VCaP (cell line): ENCODE data around the gene LRRFIP1.

Experiments
- H3K27ac ChIP-seq: fragments of 450-650 bp; 2 replicates; pipeline ENCODE4 v1.5.1; 2017
- CTCF ChIP-seq: fragments of 450-650 bp; conservative IDR thresholded peaks from 2 replicates; pipeline ENCODE4 v1.5.1; 2017; ENCODE audit warnings: mild to moderate bottlenecking, moderate library complexity

The LRRFIP1 gene

GRCh38 chr2:237724811-237725478, 97.6 kb downstream of the LRRFIP1 start:
- TF ChIP-seq CTCF, result no peak
- H3K27ac ChIP-seq, result peak overlapping the region; percentile 100

- H3K27ac ChIP-seq, result peak overlapping the region; percentile 100
Measured at GRCh38 chr2:237725661-237726060, 98.3 kb downstream of the LRRFIP1 start.

GRCh38 chr2:237726401-237726830, 99.0 kb downstream of the LRRFIP1 start:
- no peak for TF ChIP-seq CTCF
- peak overlapping the region; percentile 100 for H3K27ac ChIP-seq

More at GRCh38 chr2:237725661-237726060, 98.3 kb downstream of the LRRFIP1 start:
- TF ChIP-seq CTCF, result no peak

- TF ChIP-seq CTCF, result no peak
- H3K27ac ChIP-seq, result peak overlapping the region; percentile 100
Measured at GRCh38 chr2:237727363-237727762, 100.0 kb downstream of the LRRFIP1 start.

GRCh38 chr2:237729681-237730475, 102.5 kb downstream of the LRRFIP1 start:
- H3K27ac ChIP-seq, result peak overlapping the region; percentile 100

GRCh38 chr2:237731663-237732062, 104.3 kb downstream of the LRRFIP1 start:
- H3K27ac ChIP-seq, result peak overlapping the region; percentile 100
- TF ChIP-seq CTCF, result no peak

More at GRCh38 chr2:237729681-237730475, 102.5 kb downstream of the LRRFIP1 start:
- no peak for TF ChIP-seq CTCF

- peak overlapping the region; percentile 100 for H3K27ac ChIP-seq
Measured at GRCh38 chr2:237732070-237732469, 104.7 kb downstream of the LRRFIP1 start.

More at GRCh38 chr2:237732070-237732469, 104.7 kb downstream of the LRRFIP1 start:
- TF ChIP-seq CTCF, result no peak
